Stimulated activated CD8-positive, alpha-beta memory T cell treated with anti-CD3 and anti-CD28 coated beads, Interleukin-15, amount 100 ng/mL, for 48 hours (primary cell): ENCODE measurements around the gene TBL1XR1.
"Not testable (repeated sequence)": the region's sequence is repeated elsewhere in the genome, so short reads cannot be mapped to it uniquely, and the experiment has no call there.

Source experiments
- DNase-seq, 2 donors: peaks; one replicate each; pipeline ENCODE4 v3.0.0-alpha.2; 2020; ENCODE audit warnings: low read depth in 2 of 2

TBL1XR1 gene

DNA sequence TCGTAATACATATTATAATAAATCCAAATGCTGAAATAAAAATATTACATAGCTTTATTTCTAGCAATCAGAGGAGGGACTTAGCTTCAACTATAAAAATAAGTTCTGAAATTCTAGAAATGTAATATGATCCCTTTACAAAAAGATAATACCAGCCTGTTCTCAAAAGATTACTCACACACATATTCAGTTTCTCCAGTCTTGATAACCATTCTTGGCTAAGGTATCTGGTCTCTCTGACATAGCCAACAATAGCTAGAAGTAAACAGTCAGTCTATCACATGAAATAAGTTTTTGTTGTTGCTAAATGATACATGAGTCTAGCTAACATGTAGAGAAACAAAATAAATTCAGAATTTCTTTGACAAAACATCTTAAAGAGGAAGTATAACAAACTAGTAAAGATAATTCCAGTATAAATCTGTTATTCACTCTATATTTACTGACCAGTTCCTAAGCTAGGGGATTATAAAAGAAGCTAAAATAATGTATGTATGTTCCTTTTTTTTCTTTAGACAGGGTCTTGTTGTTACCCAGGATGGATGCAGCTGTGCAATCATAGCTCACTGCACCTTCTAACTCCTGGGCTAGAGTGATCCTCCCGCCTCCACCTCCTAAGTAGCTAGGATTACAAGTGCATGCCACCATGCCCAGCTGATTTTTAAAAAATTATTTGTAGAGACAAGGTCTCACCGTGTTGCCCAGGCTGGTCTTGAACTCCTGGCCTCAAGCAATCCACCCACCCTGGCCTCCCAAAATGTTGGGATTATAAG is 170.6 kb downstream of the TBL1XR1 start:
- no peak for DNase-seq

DNA sequence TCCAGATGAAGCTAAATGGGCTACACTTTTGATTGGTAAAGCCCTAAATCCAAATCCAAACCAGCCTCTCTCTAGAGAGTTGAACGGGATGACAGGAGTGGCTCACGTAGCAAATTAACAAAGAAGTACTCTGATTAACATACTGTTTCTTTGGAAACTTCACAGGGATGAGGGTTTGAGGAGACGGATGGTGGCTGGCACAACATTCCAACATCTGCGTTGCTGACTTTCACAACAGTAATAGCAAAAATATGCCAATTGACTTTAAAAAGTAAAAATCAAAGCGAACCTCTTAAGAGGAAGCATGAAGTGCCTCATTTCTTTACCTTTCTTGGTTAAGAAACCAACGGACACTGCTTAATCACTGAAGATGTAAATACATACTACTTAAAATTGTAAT is 181.4 kb downstream of the TBL1XR1 start:
- no peak for DNase-seq

- no peak for DNase-seq
Observed at GRCh38 chr3:177013681-177014280, 183.5 kb downstream of the TBL1XR1 start.

- no peak for DNase-seq
Observed at GRCh38 chr3:177005718-177006405, 191.4 kb downstream of the TBL1XR1 start.

DNA sequence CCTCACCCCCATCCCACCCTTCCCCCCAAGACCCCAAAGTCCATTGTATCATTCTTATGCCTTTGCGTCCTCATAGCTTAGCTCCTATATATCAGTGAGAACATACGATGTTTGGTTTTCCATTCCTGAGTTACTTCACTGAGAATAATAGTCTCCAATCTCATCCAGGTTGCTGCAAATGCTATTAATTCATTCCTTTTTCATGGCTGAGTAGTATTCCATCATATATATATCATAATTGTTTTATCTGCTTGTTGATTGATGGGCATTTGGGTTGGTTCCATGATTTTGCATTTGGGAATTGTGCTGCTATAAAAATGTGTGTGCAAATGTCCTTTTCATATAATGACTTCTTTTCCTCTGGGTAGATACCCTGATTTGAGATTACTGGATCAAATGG is 197.1 kb downstream of the TBL1XR1 start:
- not testable (repeated sequence) for DNase-seq

GRCh38 chr3:176995946-176996345 is 201.3 kb downstream of the TBL1XR1 start:
- DNase-seq: no peak

- no peak for DNase-seq
Observed at GRCh38 chr3:176994891-176995781, 202.1 kb downstream of the TBL1XR1 start.

GRCh38 chr3:176994393-176994792 is 202.9 kb downstream of the TBL1XR1 start:
- DNase-seq: no peak

GRCh38 chr3:176992978-176993377 is 204.3 kb downstream of the TBL1XR1 start:
- DNase-seq: no peak

GRCh38 chr3:176992565-176992964 is 204.7 kb downstream of the TBL1XR1 start:
- DNase-seq: no peak

DNA sequence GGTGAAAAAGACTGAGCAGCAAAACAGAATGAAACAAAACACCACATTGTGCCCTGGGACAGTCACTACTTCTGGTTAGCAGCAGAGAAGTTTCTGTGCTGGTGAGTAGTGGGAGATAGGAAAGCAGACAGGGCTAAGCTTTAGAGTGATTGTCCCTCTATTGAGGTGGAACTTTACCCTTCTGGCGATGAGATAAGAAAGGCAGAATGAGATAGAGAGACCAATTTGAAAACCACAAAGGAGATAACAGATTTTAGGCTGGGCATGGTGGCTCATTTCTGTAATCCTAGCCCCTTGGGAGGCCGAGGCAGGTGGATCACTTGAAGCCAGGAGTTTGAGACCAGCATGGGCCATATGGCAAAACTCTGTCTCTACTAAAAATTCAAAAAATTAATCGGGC is 208.5 kb downstream of the TBL1XR1 start:
- no peak for DNase-seq

- no peak for DNase-seq
Observed at GRCh38 chr3:176987901-176988650, 209.2 kb downstream of the TBL1XR1 start.

- no peak for DNase-seq
Observed at GRCh38 chr3:176978441-176978840, 218.8 kb downstream of the TBL1XR1 start.

DNA sequence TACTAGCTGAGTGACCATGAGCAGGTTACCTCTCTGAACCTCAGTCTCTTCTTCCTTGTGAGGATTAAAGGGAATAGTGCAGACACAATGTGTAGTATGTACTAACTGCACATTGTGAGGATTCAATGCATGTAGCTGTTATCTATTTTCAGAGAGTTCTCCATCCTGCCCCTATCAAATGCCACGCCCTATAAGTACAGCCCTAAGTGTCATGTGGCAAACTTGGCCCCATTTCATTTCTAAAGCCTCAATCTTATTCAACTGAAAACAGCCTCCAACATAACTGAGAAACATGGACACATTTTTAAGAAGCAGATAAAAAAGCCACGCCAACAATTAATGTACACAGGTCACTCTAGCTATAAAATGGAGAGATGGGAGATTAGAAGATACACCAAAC is 220.0 kb downstream of the TBL1XR1 start:
- no peak for DNase-seq

GRCh38 chr3:176976586-176976985 is 220.7 kb downstream of the TBL1XR1 start:
- no peak for DNase-seq

GRCh38 chr3:176974279-176974678 is 223.0 kb downstream of the TBL1XR1 start:
- no peak for DNase-seq

DNA sequence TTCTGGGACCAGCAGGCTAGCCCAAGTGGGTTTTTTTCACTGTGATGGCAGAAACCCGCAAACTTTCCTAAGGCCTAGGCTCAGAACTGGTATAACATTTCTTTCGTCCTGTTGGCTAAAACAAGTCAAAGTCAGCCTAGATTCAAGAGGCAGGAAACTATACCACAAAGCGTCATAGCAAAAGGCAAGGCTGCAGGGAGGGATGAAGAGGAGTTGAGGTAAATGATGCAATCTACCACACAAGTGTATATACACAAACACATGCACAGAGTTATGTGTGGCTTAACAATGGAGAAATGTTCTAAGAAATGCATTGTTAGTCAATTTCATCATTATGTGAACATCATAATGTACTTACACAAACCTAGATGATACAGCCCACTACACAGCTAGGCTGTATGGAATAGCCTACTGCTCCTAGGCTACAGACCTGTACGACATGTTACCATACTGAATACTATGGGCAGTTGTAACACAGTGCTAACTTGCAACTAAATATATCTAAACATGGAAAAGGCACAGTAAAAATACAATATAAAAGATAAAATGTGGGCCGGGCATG is 225.6 kb downstream of the TBL1XR1 start:
- DNase-seq: no peak

- DNase-seq: no peak
Observed at GRCh38 chr3:176970770-176971169, 226.5 kb downstream of the TBL1XR1 start.

GRCh38 chr3:176969506-176969905 is 227.8 kb downstream of the TBL1XR1 start:
- no peak for DNase-seq
